Activated CD8-positive, alpha-beta T cell treated with anti-CD3 and anti-CD28 coated beads, Interleukin-2, amount 10 ng/mL, durations not matched to agents 7 days and 5 days (primary cell): ENCODE measurements around the gene LRP1-AS. TPM values are rescaled to one million over a fixed set of nuclear protein-coding genes. Genes with fewer than 3 reads are reported as not detected.
A peak's percentile ranks its signal among the peaks of the same experiment; 100 is the strongest.

ENCODE experiments used
- ATAC-seq: fragments of 150-1000 bp; cut with Tn5 transposase; one replicate; pipeline ENCODE4 v1.10.0; 2021; ENCODE audit warnings: moderate library complexity
- CTCF ChIA-PET: fragments of 350-600 bp; sonication (Branson Sonifier 250); formaldehyde crosslinking; loops from one replicate; lab custom pipeline; 2021; ENCODE audit warnings: antibody characterized with exemption; lab: Charles Lee
- POLR2A ChIA-PET: fragments of 350-600 bp; sonication (Branson Sonifier 250); formaldehyde crosslinking; loops from one replicate; lab custom pipeline; 2021; ENCODE audit warnings: antibody characterized with exemption; lab: Charles Lee
- DNase-seq: peaks from one replicate; pipeline ENCODE4 v3.0.0-alpha.2; 2020
- H3K27ac Mint-ChIP-seq: one replicate; pipeline ENCODE4 v1.8.0; 2021; ENCODE audit warnings: mild to moderate bottlenecking, mixed read lengths
- H3K27me3 Mint-ChIP-seq: one replicate; pipeline ENCODE4 v1.8.0; 2021; ENCODE audit warnings: low read depth, mixed read lengths
- H3K36me3 Mint-ChIP-seq: one replicate; pipeline ENCODE4 v1.8.0; 2021; ENCODE audit warnings: low read depth, mixed read lengths
- H3K4me1 Mint-ChIP-seq: one replicate; pipeline ENCODE4 v1.8.0; 2021; ENCODE audit warnings: low read depth, mixed read lengths
- H3K4me3 Mint-ChIP-seq: one replicate; pipeline ENCODE4 v1.8.0; 2021; ENCODE audit warnings: mild to moderate bottlenecking, mixed read lengths
- H3K9me3 Mint-ChIP-seq: one replicate; pipeline ENCODE4 v1.8.0; 2022; ENCODE audit warnings: mixed read lengths; ENCODE audit not compliant: insufficient read depth
- total RNA-seq, 2 experiments: library from RNA; stranded (reverse); gene quantifications; one replicate each; pipeline ENCODE4 v1.2.3, GENCODE V29; 2021

LRP1-AS gene
- total RNA-seq, 2 experiments from 2014 or later = not detected

- ATAC-seq = no peak
- ChIA-PET POLR2A (no interaction called here), CTCF (interaction anchor here (0.8 to 9.6 kb wide), 3 partner anchors 12 to 47 kb away, joined by 3 to 85 read pairs (median 5); no protein-coding TSS in a partner anchor)
- Mint-ChIP-seq H3K27me3 (no peaks in the 10 kb centered on the region), H3K36me3 (no peaks in the 10 kb centered on the region), H3K27ac (no peak overlapping the region), H3K4me3 (no peak overlapping the region), H3K4me1 (no peaks in the 10 kb centered on the region), H3K9me3 (no peaks in the 10 kb centered on the region)
- DNase-seq = no peak
Observed at GRCh38 chr12:57169969-57170368, 22.6 kb upstream of the LRP1-AS start.

GRCh38 chr12:57169046-57169795 lies 21.8 kb upstream of the LRP1-AS start:
- H3K36me3 Mint-ChIP-seq = no peaks in the 10 kb centered on the region
- no peak overlapping the region for H3K27ac Mint-ChIP-seq
- CTCF ChIA-PET = interaction anchor here (0.7 to 9.6 kb wide), 6 partner anchors 13 to 181 kb away, joined by 3 to 85 read pairs (median 4); no protein-coding TSS in a partner anchor
- POLR2A ChIA-PET = no interaction called here
- no peak for ATAC-seq
- no peak for DNase-seq
- no peaks in the 10 kb centered on the region for H3K9me3 Mint-ChIP-seq
- no peaks in the 10 kb centered on the region for H3K27me3 Mint-ChIP-seq
- H3K4me3 Mint-ChIP-seq = no peak overlapping the region
- H3K4me1 Mint-ChIP-seq = no peaks in the 10 kb centered on the region

GRCh38 chr12:57168058-57168457 lies 20.6 kb upstream of the LRP1-AS start:
- Mint-ChIP-seq H3K9me3 (no peaks in the 10 kb centered on the region), H3K4me3 (no peak overlapping the region), H3K4me1 (no peaks in the 10 kb centered on the region), H3K27me3 (no peaks in the 10 kb centered on the region), H3K36me3 (no peaks in the 10 kb centered on the region), H3K27ac (no peak overlapping the region)
- CTCF ChIA-PET = interaction anchor here (0.7 to 9.6 kb wide), 3 partner anchors 16 to 180 kb away, joined by 3 to 85 read pairs (median 4); no protein-coding TSS in a partner anchor
- DNase-seq (no peak), ATAC-seq (no peak)
- POLR2A ChIA-PET = no interaction called here

GRCh38 chr12:57166971-57167371 lies 19.6 kb upstream of the LRP1-AS start:
- Mint-ChIP-seq H3K36me3 (no peaks in the 10 kb centered on the region), H3K4me1 (no peaks in the 10 kb centered on the region), H3K9me3 (no peaks in the 10 kb centered on the region), H3K4me3 (no peak overlapping the region), H3K27me3 (no peaks in the 10 kb centered on the region), H3K27ac (no peak overlapping the region)
- DNase-seq (no peak), ATAC-seq (peak; percentile 18)
- CTCF ChIA-PET = interaction anchor here (1.1 kb wide), 1 partner anchor 43 kb away, joined by 3 read pairs; no protein-coding TSS in a partner anchor
- POLR2A ChIA-PET = no interaction called here

GRCh38 chr12:57165741-57166140 lies 18.3 kb upstream of the LRP1-AS start:
- no peaks in the 10 kb centered on the region for H3K27me3 Mint-ChIP-seq
- no peaks in the 10 kb centered on the region for H3K4me1 Mint-ChIP-seq
- H3K4me3 Mint-ChIP-seq = no peak overlapping the region
- no peak overlapping the region for H3K27ac Mint-ChIP-seq
- DNase-seq (no peak), ATAC-seq (no peak)
- H3K9me3 Mint-ChIP-seq = no peaks in the 10 kb centered on the region
- ChIA-PET POLR2A (no interaction called here), CTCF (interaction anchor here (1.0 kb wide), 1 partner anchor 10 kb away, joined by 5 read pairs; no protein-coding TSS in a partner anchor)
- H3K36me3 Mint-ChIP-seq = no peaks in the 10 kb centered on the region

GRCh38 chr12:57164966-57165625 lies 17.7 kb upstream of the LRP1-AS start:
- H3K9me3 Mint-ChIP-seq = no peaks in the 10 kb centered on the region
- no peaks in the 10 kb centered on the region for H3K36me3 Mint-ChIP-seq
- ATAC-seq (no peak), DNase-seq (no peak)
- H3K4me1 Mint-ChIP-seq = no peaks in the 10 kb centered on the region
- H3K4me3 Mint-ChIP-seq = no peak overlapping the region
- H3K27ac Mint-ChIP-seq = no peak overlapping the region
- POLR2A ChIA-PET = no interaction called here
- no peaks in the 10 kb centered on the region for H3K27me3 Mint-ChIP-seq
- CTCF ChIA-PET = interaction anchor here (0.6 to 1.0 kb wide), 2 partner anchors 11 to 18 kb away, joined by 3 to 5 read pairs; no protein-coding TSS in a partner anchor

- ChIA-PET CTCF (interaction anchor here (1.0 kb wide), 1 partner anchor 11 kb away, joined by 5 read pairs; no protein-coding TSS in a partner anchor), POLR2A (no interaction called here)
- no peaks in the 10 kb centered on the region for H3K27me3 Mint-ChIP-seq
- H3K9me3 Mint-ChIP-seq = no peaks in the 10 kb centered on the region
- H3K4me1 Mint-ChIP-seq = no peaks in the 10 kb centered on the region
- DNase-seq (no peak), ATAC-seq (no peak)
- no peaks in the 10 kb centered on the region for H3K36me3 Mint-ChIP-seq
- H3K4me3 Mint-ChIP-seq = no peak overlapping the region
- H3K27ac Mint-ChIP-seq = no peak overlapping the region
Observed at GRCh38 chr12:57164454-57164853, 17.0 kb upstream of the LRP1-AS start.

GRCh38 chr12:57162553-57163125 lies 15.2 kb upstream of the LRP1-AS start:
- no peaks in the 10 kb centered on the region for H3K36me3 Mint-ChIP-seq
- H3K27ac Mint-ChIP-seq = no peak overlapping the region
- DNase-seq (no peak), ATAC-seq (no peak)
- H3K4me1 Mint-ChIP-seq = peaks cover 8% of the 10 kb centered on the region
- no peaks in the 10 kb centered on the region for H3K27me3 Mint-ChIP-seq
- no peak overlapping the region for H3K4me3 Mint-ChIP-seq
- POLR2A ChIA-PET = no interaction called here
- H3K9me3 Mint-ChIP-seq = no peaks in the 10 kb centered on the region
- CTCF ChIA-PET = no interaction called here

GRCh38 chr12:57161491-57161890 lies 14.1 kb upstream of the LRP1-AS start:
- no peak overlapping the region for H3K4me3 Mint-ChIP-seq
- no peaks in the 10 kb centered on the region for H3K36me3 Mint-ChIP-seq
- POLR2A ChIA-PET = no interaction called here
- no peaks in the 10 kb centered on the region for H3K27me3 Mint-ChIP-seq
- H3K27ac Mint-ChIP-seq = no peak overlapping the region
- ATAC-seq = no peak
- no peaks in the 10 kb centered on the region for H3K9me3 Mint-ChIP-seq
- CTCF ChIA-PET = interaction anchor here (1.2 kb wide), 1 partner anchor 38 kb away, joined by 3 read pairs; no protein-coding TSS in a partner anchor
- peaks cover 17% of the 10 kb centered on the region for H3K4me1 Mint-ChIP-seq
- DNase-seq = no peak

- no peaks in the 10 kb centered on the region for H3K27me3 Mint-ChIP-seq
- H3K4me1 Mint-ChIP-seq = peaks cover 17% of the 10 kb centered on the region
- ATAC-seq = no peak
- H3K36me3 Mint-ChIP-seq = no peaks in the 10 kb centered on the region
- ChIA-PET CTCF (interaction anchor here (1.2 kb wide), 1 partner anchor 37 kb away, joined by 3 read pairs; no protein-coding TSS in a partner anchor), POLR2A (no interaction called here)
- DNase-seq = no peak
- H3K9me3 Mint-ChIP-seq = no peaks in the 10 kb centered on the region
- H3K27ac Mint-ChIP-seq = no peak overlapping the region
- no peak overlapping the region for H3K4me3 Mint-ChIP-seq
Observed at GRCh38 chr12:57160741-57161140, 13.3 kb upstream of the LRP1-AS start.

- H3K9me3 Mint-ChIP-seq = no peaks in the 10 kb centered on the region
- DNase-seq = no peak
- ChIA-PET POLR2A (no interaction called here), CTCF (interaction anchor here (0.9 to 1.3 kb wide), 2 partner anchors 11 to 48 kb away, joined by 3 read pairs; no protein-coding TSS in a partner anchor)
- H3K27ac Mint-ChIP-seq = no peak overlapping the region
- no peaks in the 10 kb centered on the region for H3K36me3 Mint-ChIP-seq
- H3K27me3 Mint-ChIP-seq = peaks cover 3% of the 10 kb centered on the region
- no peak overlapping the region for H3K4me3 Mint-ChIP-seq
- peaks cover 17% of the 10 kb centered on the region for H3K4me1 Mint-ChIP-seq
- no peak for ATAC-seq
Observed at GRCh38 chr12:57160040-57160439, 12.6 kb upstream of the LRP1-AS start.
